ENCODE results near the gene MRPL30. TPM values are rescaled to one million over a fixed set of nuclear protein-coding genes. Genes with fewer than 3 reads are reported as not detected.
"Not testable (repeated sequence)": the region's sequence is repeated elsewhere in the genome, so short reads cannot be mapped to it uniquely, and the experiment has no call there.

MRPL30 gene
- total and polyA plus RNA-seq, 12 donors = 19.0 to 43.2 (median 34.6) TPM

GRCh38 chr2:99217929-99218501 is 37.0 kb downstream of the MRPL30 start:
- Histone ChIP-seq H3K27ac (no peak overlapping the region), H3K4me3 (no peak overlapping the region), H3K4me1 (peaks cover 0 to 6% (median 0%) of the 10 kb centered on the region in 9 donors), H3K36me3 (peaks cover 0 to 19% (median 0%) of the 10 kb centered on the region in 9 donors), H3K9me3 (no peaks in the 10 kb centered on the region), H3K27me3 (no peaks in the 10 kb centered on the region)
- ATAC-seq (peak in 1 of 8 donors; percentile 27), DNase-seq (no peak)
- 48 to 56% methylated on average over 4 of the region's 4 CpGs for WGBS, 2 donors
- no peak for TF ChIP-seq CTCF (IDR thresholded peaks at IDR 0.05)
- intact Hi-C loops (cut with DNase I) = no loop called here

GRCh38 chr2:99233177-99233576 is 52.2 kb downstream of the MRPL30 start:
- H3K4me1 ChIP-seq; intact Hi-C loops (cut with DNase I); ATAC-seq; H3K36me3 ChIP-seq; H3K27ac ChIP-seq; H3K4me3 ChIP-seq; DNase-seq; H3K27me3 ChIP-seq: not testable (repeated sequence)
- peaks cover 0 to 30% (median 3%) of the 10 kb centered on the region in 11 donors for H3K9me3 ChIP-seq

- Histone ChIP-seq H3K4me1 (peaks cover 0 to 6% (median 0%) of the 10 kb centered on the region in 9 donors), H3K4me3 (no peak overlapping the region), H3K27ac (peak overlapping the region in 1 of 10 donors; percentile 15), H3K27me3 (no peaks in the 10 kb centered on the region), H3K36me3 (no peaks in the 10 kb centered on the region), H3K9me3 (peaks cover 0 to 14% (median 0%) of the 10 kb centered on the region in 11 donors)
- 63 to 79% methylated on average over 6 of the region's 6 CpGs for WGBS, 2 donors
- no peak for TF ChIP-seq CTCF (IDR thresholded peaks at IDR 0.05)
- peak; percentile 17 to 97 (median 75) for ATAC-seq
- intact Hi-C loops (cut with DNase I) = no loop called here
- peak in 1 of 2 donors; percentile 5 for DNase-seq
These were observed 57.6 kb downstream of the MRPL30 start for GRCh38 chr2:99238599-99238998.

GRCh38 chr2:99240431-99240830 is 59.4 kb downstream of the MRPL30 start:
- Histone ChIP-seq H3K36me3 (no peaks in the 10 kb centered on the region), H3K4me3 (no peak overlapping the region), H3K27me3 (no peaks in the 10 kb centered on the region), H3K9me3 (peaks cover 0 to 8% (median 0%) of the 10 kb centered on the region in 11 donors), H3K27ac (no peak overlapping the region), H3K4me1 (peaks cover 0 to 6% (median 0%) of the 10 kb centered on the region in 9 donors)
- WGBS, 2 donors = 86 to 89% methylated on average over 6 of the region's 6 CpGs
- TF ChIP-seq CTCF (IDR thresholded peaks at IDR 0.05) = no peak
- ATAC-seq = no peak
- DNase-seq = no peak
- intact Hi-C loops (cut with DNase I) = no loop called here

- TF ChIP-seq CTCF (IDR thresholded peaks at IDR 0.05) = no peak
- intact Hi-C loops (cut with DNase I) = no loop called here
- DNase-seq (no peak), ATAC-seq (no peak)
- Histone ChIP-seq H3K27ac (no peak overlapping the region), H3K36me3 (no peaks in the 10 kb centered on the region), H3K4me3 (no peak overlapping the region), H3K4me1 (peaks cover 0 to 6% (median 0%) of the 10 kb centered on the region in 9 donors), H3K27me3 (no peaks in the 10 kb centered on the region), H3K9me3 (no peaks in the 10 kb centered on the region)
- 91 to 93% methylated on average over 6 of the region's 6 CpGs for WGBS, 2 donors
These were observed 61.2 kb downstream of the MRPL30 start for GRCh38 chr2:99242151-99242550.

All from heart right ventricle (tissue), 16 donors.